Measurements from ENCODE around the gene KLF9. TPM values are rescaled to one million over a fixed set of nuclear protein-coding genes. Genes with fewer than 3 reads are reported as not detected.
A peak's percentile ranks its signal among the peaks of the same experiment; 100 is the strongest.

The KLF9 gene
- polyA plus RNA-seq: 2.6 TPM
- long read RNA-seq, donor 1: 0 reads
- long read RNA-seq, donor 2, full-length matches to known transcripts: 5 of 5 reads
- long read RNA-seq, donor 2, partial matches to known transcripts: 0 of 5 reads
- long read RNA-seq, donor 2, other reads (novel, unspliced or antisense): 0 of 5 reads
- long read RNA-seq, donor 3: 0 reads
- long read RNA-seq, donor 4: 0 reads
- long read RNA-seq, donor 5: 0 reads
- long read RNA-seq, donor 6, full-length matches to known transcripts: 1 of 1 reads
- long read RNA-seq, donor 6, partial matches to known transcripts: 0 of 1 reads
- long read RNA-seq, donor 6, other reads (novel, unspliced or antisense): 0 of 1 reads
- long read RNA-seq, donor 7: 0 reads
- long read RNA-seq, donor 8, full-length matches to known transcripts: 2 of 2 reads
- long read RNA-seq, donor 8, partial matches to known transcripts: 0 of 2 reads
- long read RNA-seq, donor 8, other reads (novel, unspliced or antisense): 0 of 2 reads
- long read RNA-seq, donor 9, full-length matches to known transcripts: 3 of 3 reads
- long read RNA-seq, donor 9, partial matches to known transcripts: 0 of 3 reads
- long read RNA-seq, donor 9, other reads (novel, unspliced or antisense): 0 of 3 reads
- long read RNA-seq, donor 10, full-length matches to known transcripts: 1 of 1 reads
- long read RNA-seq, donor 10, partial matches to known transcripts: 0 of 1 reads
- long read RNA-seq, donor 10, other reads (novel, unspliced or antisense): 0 of 1 reads
- long read RNA-seq, donor 11, full-length matches to known transcripts: 1 of 1 reads
- long read RNA-seq, donor 11, partial matches to known transcripts: 0 of 1 reads
- long read RNA-seq, donor 11, other reads (novel, unspliced or antisense): 0 of 1 reads

GRCh38 chr9:70413799-70414775 is at the start of gene KLF9:
TSS of gene KLF9 (minus strand) at chr9:70414657. CDS start at chr9:70413363, 1,294 bp downstream.
- Histone ChIP-seq H3K27me3 (ENCODE audit: control insufficient read depth, insufficient read depth, low read length) (peaks cover 71% of the 10 kb centered on the region), H3K9me3 (ENCODE audit: control insufficient read depth, low read depth, low read length) (no peaks in the 10 kb centered on the region), H3K36me3 (ENCODE audit: control insufficient read depth, insufficient read depth, low read length) (no peaks in the 10 kb centered on the region), H3K4me1 (ENCODE audit: control insufficient read depth, insufficient read depth, low read length) (peaks cover 14% of the 10 kb centered on the region), H3K4me3 (ENCODE audit: low read length) (peak within 1 kb of the TSS; percentile 57), H3K27ac (ENCODE audit: low read length) (peak within 1 kb of the TSS; percentile 81)
- 25% methylated on average over 1 of the region's 48 CpGs for WGBS (ENCODE audit: insufficient coverage, low lambda C conversion rate)
- DNase-seq: peak; percentile 77 to 88

- H3K4me3 ChIP-seq (ENCODE audit: low read length): no peak overlapping the region
- no peaks in the 10 kb centered on the region for H3K4me1 ChIP-seq (ENCODE audit: control insufficient read depth, insufficient read depth, low read length)
- H3K9me3 ChIP-seq (ENCODE audit: control insufficient read depth, low read depth, low read length): no peaks in the 10 kb centered on the region
- H3K27me3 ChIP-seq (ENCODE audit: control insufficient read depth, insufficient read depth, low read length): peaks cover 4% of the 10 kb centered on the region
- no CpG with 5 or more reads among the region's 2 CpGs for WGBS (ENCODE audit: insufficient coverage, low lambda C conversion rate)
- no peak for DNase-seq
- H3K36me3 ChIP-seq (ENCODE audit: control insufficient read depth, insufficient read depth, low read length): no peaks in the 10 kb centered on the region
- no peak overlapping the region for H3K27ac ChIP-seq (ENCODE audit: low read length)
These were observed 49.4 kb upstream of the KLF9 start for GRCh38 chr9:70463877-70464276.

- Histone ChIP-seq H3K4me1 (ENCODE audit: control insufficient read depth, insufficient read depth, low read length) (no peaks in the 10 kb centered on the region), H3K27me3 (ENCODE audit: control insufficient read depth, insufficient read depth, low read length) (peaks cover 4% of the 10 kb centered on the region), H3K27ac (ENCODE audit: low read length) (no peak overlapping the region), H3K9me3 (ENCODE audit: control insufficient read depth, low read depth, low read length) (no peaks in the 10 kb centered on the region), H3K4me3 (ENCODE audit: low read length) (no peak overlapping the region), H3K36me3 (ENCODE audit: control insufficient read depth, insufficient read depth, low read length) (no peaks in the 10 kb centered on the region)
- no peak for DNase-seq
These were observed 47.8 kb upstream of the KLF9 start for GRCh38 chr9:70462300-70462699.

- Histone ChIP-seq H3K4me3 (ENCODE audit: low read length) (no peak overlapping the region), H3K9me3 (ENCODE audit: control insufficient read depth, low read depth, low read length) (no peaks in the 10 kb centered on the region), H3K36me3 (ENCODE audit: control insufficient read depth, insufficient read depth, low read length) (no peaks in the 10 kb centered on the region), H3K27ac (ENCODE audit: low read length) (no peak overlapping the region), H3K27me3 (ENCODE audit: control insufficient read depth, insufficient read depth, low read length) (no peaks in the 10 kb centered on the region), H3K4me1 (ENCODE audit: control insufficient read depth, insufficient read depth, low read length) (no peaks in the 10 kb centered on the region)
- no peak for DNase-seq
These were observed 42.8 kb upstream of the KLF9 start for GRCh38 chr9:70457235-70457634.

- Histone ChIP-seq H3K27me3 (ENCODE audit: control insufficient read depth, insufficient read depth, low read length) (no peaks in the 10 kb centered on the region), H3K4me3 (ENCODE audit: low read length) (no peak overlapping the region), H3K27ac (ENCODE audit: low read length) (no peak overlapping the region), H3K36me3 (ENCODE audit: control insufficient read depth, insufficient read depth, low read length) (no peaks in the 10 kb centered on the region), H3K9me3 (ENCODE audit: control insufficient read depth, low read depth, low read length) (no peaks in the 10 kb centered on the region), H3K4me1 (ENCODE audit: control insufficient read depth, insufficient read depth, low read length) (no peaks in the 10 kb centered on the region)
- WGBS (ENCODE audit: insufficient coverage, low lambda C conversion rate): no CpG with 5 or more reads among the region's 7 CpGs
- DNase-seq: no peak
These were observed 41.7 kb upstream of the KLF9 start for GRCh38 chr9:70455993-70456704.

- Histone ChIP-seq H3K27me3 (ENCODE audit: control insufficient read depth, insufficient read depth, low read length) (no peaks in the 10 kb centered on the region), H3K4me1 (ENCODE audit: control insufficient read depth, insufficient read depth, low read length) (no peaks in the 10 kb centered on the region), H3K27ac (ENCODE audit: low read length) (no peak overlapping the region), H3K36me3 (ENCODE audit: control insufficient read depth, insufficient read depth, low read length) (no peaks in the 10 kb centered on the region), H3K4me3 (ENCODE audit: low read length) (no peak overlapping the region), H3K9me3 (ENCODE audit: control insufficient read depth, low read depth, low read length) (no peaks in the 10 kb centered on the region)
- no peak for DNase-seq
- no CpG with 5 or more reads among the region's 3 CpGs for WGBS (ENCODE audit: insufficient coverage, low lambda C conversion rate)
These were observed 37.9 kb upstream of the KLF9 start for GRCh38 chr9:70452365-70452764.

GRCh38 chr9:70451765-70452164 is 37.3 kb upstream of the KLF9 start:
- H3K4me3 ChIP-seq (ENCODE audit: low read length): no peak overlapping the region
- no peaks in the 10 kb centered on the region for H3K27me3 ChIP-seq (ENCODE audit: control insufficient read depth, insufficient read depth, low read length)
- no peaks in the 10 kb centered on the region for H3K36me3 ChIP-seq (ENCODE audit: control insufficient read depth, insufficient read depth, low read length)
- 92% methylated on average over 2 of the region's 5 CpGs for WGBS (ENCODE audit: insufficient coverage, low lambda C conversion rate)
- no peaks in the 10 kb centered on the region for H3K9me3 ChIP-seq (ENCODE audit: control insufficient read depth, low read depth, low read length)
- no peak overlapping the region for H3K27ac ChIP-seq (ENCODE audit: low read length)
- DNase-seq: peak in 1 of 2 donors; percentile 10
- no peaks in the 10 kb centered on the region for H3K4me1 ChIP-seq (ENCODE audit: control insufficient read depth, insufficient read depth, low read length)

GRCh38 chr9:70450738-70451137 is 36.3 kb upstream of the KLF9 start:
- Histone ChIP-seq H3K4me1 (ENCODE audit: control insufficient read depth, insufficient read depth, low read length) (no peaks in the 10 kb centered on the region), H3K36me3 (ENCODE audit: control insufficient read depth, insufficient read depth, low read length) (no peaks in the 10 kb centered on the region), H3K4me3 (ENCODE audit: low read length) (no peak overlapping the region), H3K27me3 (ENCODE audit: control insufficient read depth, insufficient read depth, low read length) (no peaks in the 10 kb centered on the region), H3K9me3 (ENCODE audit: control insufficient read depth, low read depth, low read length) (no peaks in the 10 kb centered on the region), H3K27ac (ENCODE audit: low read length) (no peak overlapping the region)
- DNase-seq: no peak
- no CpG with 5 or more reads among the region's 5 CpGs for WGBS (ENCODE audit: insufficient coverage, low lambda C conversion rate)

GRCh38 chr9:70449461-70449860 is 35.0 kb upstream of the KLF9 start:
- Histone ChIP-seq H3K9me3 (ENCODE audit: control insufficient read depth, low read depth, low read length) (no peaks in the 10 kb centered on the region), H3K4me3 (ENCODE audit: low read length) (no peak overlapping the region), H3K27ac (ENCODE audit: low read length) (no peak overlapping the region), H3K36me3 (ENCODE audit: control insufficient read depth, insufficient read depth, low read length) (no peaks in the 10 kb centered on the region), H3K27me3 (ENCODE audit: control insufficient read depth, insufficient read depth, low read length) (no peaks in the 10 kb centered on the region), H3K4me1 (ENCODE audit: control insufficient read depth, insufficient read depth, low read length) (no peaks in the 10 kb centered on the region)
- no CpG with 5 or more reads among the region's 2 CpGs for WGBS (ENCODE audit: insufficient coverage, low lambda C conversion rate)
- DNase-seq: no peak
